Activated T-helper 1 cell treated with Interleukin-2 at 50 U/mL for 16 hours (primary cell): ENCODE data around the gene C17orf107.

ENCODE experiments used
- DNase-seq: peaks from one replicate; pipeline ENCODE4 v3.0.0-alpha.2; 2020; ENCODE audit warnings: low read depth

Gene C17orf107

GRCh38 chr17:4937553-4937952, 38.2 kb downstream of the C17orf107 start:
- no peak for DNase-seq

GRCh38 chr17:4938069-4938491, 38.7 kb downstream of the C17orf107 start:
- no peak for DNase-seq

DNA sequence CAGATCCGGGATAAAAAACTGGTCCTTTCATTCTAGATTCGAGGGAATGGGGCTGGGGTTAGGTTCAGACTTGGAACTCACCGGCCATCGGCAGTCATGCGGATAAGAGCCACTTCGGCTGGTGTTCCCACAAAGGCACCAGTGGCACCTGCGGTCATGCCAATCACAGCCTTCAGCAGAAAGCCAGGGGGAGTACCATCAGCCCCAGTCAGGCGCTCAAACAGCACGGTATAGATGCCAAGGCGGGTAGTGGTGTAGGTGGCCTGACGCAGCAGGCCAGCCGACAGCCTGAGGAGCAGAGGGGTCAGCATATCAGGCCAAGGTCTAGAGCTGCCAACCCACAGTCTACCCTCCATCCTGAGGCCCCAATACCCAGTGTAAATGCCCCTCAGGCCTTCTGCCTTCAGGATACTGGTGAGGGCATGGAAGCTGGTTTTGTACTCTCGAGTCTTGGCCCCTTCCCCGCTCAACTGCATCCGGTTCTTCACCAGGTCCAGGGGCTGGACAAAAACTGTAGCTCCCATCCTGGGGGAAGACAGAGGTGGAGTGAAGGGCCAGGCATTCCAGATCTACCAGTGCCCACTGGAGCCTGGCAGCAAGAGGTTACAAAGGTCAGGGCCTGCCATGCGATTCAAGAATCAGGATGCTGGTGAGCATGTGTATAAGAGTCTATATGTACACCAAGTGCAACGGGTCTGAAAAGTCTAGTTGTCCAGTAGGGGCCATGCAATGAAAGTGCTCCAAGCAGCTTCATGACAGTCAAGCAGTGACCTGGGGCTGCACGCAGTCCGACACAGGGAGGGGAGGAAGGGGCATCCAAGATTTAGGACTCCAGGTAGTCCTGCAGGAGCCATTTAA, 39.6 kb downstream of the C17orf107 start:
- DNase-seq, result no peak

DNA sequence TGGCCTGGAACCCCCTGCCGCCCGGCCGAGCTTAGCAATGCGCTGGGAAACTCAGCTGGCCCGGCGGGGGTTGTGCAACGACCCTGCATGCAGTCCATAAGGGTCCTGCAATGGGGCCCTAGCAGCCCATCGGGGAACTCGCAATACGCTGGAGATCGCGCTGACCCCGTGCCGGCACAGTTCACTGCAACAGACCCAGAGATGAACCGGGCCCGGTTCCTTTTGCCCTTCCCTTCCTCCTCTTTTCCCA, 40.1 kb downstream of the C17orf107 start:
- no peak for DNase-seq

DNA sequence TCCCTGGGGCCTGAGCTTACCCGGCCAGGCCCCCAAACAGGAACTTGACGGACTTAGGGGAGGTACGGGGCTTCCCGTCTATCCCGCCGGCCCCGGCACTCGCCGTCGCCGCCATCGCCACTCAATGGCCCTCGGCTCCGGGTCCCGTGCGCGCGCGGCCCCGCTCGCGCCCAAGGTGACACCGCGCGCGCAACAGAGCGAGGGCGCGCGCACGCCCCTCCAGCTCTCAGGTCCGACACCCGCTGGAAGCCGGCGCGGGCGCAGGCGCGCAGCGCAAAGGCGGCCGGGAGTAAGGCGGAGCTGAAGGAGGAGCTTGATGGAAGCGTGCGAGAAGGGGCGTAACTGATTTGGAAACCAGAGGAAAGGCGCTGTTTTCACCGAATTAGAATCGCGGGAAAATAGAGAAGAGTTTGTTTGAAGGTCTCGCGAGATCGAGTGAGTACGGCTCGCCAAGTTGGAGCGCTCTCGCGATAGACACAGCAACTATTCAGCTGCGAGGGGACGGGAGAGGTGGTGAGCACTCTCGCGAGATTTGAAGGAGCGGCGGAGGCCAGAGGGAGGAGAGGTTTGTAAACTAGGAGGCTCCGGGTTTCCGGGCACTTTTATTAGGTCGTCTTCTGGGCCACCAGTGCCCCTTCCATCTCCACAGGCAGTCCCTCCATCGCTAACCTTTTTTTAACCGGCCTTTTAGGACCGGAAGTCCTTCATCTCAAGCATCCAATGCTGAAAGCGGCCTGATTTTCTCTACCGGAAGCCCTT, 40.6 kb downstream of the C17orf107 start, which contains the start of the genes RNF167 and SLC25A11:
Gene RNF167, plus strand, starts transcription at position 473 of the 759 bp plus-strand sequence. CDS start 642 bp downstream, outside the sequence.
Gene SLC25A11, minus strand, starts transcription at position 251 of the 759 bp plus-strand sequence. Its CDS starts 136 bp downstream, at position 115.
- DNase-seq, result peak; percentile 95

DNA sequence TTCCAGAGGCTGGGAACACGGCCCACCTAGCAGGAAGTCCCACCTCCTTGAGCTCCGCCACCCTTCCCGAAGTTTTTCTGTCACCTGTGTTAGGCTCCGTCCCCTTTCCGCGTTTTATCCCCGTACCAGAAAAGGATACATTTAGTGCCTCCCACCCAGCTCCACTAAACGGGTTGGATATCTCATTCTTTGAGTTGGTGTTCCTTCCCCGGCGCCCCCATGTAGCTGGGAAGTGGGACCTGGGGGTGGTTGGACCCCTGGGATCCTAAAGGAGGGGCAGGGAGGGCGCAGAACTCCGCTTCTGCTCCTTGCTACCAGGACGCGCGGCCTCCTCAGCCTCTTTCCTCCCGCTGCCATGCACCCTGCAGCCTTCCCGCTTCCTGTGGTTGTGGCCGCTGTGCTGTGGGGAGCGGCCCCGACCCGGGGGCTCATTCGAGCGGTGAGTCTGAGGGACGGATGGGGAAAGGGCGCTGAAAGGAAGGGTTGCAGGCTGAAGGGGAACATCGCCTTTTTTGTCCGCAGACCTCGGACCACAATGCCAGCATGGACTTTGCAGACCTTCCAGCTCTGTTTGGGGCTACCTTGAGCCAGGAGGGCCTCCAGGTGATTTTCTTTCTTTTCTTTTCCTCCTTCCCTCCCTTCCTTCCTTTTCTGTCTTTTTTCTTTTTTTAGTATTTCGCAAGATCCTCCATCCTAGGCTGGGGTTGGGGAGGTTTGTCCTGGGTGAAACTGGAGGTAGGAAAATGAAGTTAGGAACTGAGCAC, 41.4 kb downstream of the C17orf107 start:
- peak; percentile 39 for DNase-seq

DNA sequence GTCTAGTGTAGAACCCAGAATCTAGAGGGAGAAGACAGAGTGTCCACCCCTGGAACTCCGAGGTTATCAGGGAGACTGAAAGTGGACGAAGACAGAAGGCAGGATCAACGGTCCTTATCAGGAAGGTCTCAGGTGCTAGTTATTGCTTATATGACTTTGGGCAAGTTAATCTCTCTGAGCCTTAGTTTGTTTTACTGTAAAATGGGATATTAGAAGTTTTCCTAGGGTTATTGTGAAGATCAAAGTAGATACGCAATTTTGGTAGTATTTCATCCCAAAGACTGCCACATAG, 41.9 kb downstream of the C17orf107 start:
- no peak for DNase-seq

GRCh38 chr17:4942760-4943508, 43.6 kb downstream of the C17orf107 start:
- DNase-seq, result no peak

- peak; percentile 43 for DNase-seq
These were observed 44.8 kb downstream of the C17orf107 start for GRCh38 chr17:4944163-4944553.

DNA sequence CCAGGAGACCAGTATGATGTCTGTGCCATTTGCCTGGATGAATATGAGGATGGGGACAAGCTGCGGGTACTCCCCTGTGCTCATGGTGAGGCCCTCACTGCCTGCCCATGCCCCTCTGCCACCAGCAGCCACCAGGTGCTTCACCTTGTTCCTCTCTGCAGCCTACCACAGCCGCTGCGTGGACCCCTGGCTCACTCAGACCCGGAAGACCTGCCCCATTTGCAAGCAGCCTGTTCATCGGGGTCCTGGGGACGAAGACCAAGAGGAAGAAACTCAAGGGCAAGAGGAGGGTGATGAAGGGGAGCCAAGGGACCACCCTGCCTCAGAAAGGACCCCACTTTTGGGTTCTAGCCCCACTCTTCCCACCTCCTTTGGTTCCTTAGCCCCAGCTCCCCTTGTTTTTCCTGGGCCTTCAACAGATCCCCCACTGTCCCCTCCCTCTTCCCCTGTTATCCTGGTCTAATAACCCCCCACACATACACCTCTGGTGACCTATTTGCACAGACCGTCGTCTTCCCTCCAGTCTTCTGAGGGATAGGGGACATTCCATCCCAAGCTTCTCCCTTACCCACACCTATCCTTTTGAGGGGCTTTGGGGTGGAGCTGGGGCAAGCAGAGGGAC, 45.3 kb downstream of the C17orf107 start:
- DNase-seq, result no peak

DNA sequence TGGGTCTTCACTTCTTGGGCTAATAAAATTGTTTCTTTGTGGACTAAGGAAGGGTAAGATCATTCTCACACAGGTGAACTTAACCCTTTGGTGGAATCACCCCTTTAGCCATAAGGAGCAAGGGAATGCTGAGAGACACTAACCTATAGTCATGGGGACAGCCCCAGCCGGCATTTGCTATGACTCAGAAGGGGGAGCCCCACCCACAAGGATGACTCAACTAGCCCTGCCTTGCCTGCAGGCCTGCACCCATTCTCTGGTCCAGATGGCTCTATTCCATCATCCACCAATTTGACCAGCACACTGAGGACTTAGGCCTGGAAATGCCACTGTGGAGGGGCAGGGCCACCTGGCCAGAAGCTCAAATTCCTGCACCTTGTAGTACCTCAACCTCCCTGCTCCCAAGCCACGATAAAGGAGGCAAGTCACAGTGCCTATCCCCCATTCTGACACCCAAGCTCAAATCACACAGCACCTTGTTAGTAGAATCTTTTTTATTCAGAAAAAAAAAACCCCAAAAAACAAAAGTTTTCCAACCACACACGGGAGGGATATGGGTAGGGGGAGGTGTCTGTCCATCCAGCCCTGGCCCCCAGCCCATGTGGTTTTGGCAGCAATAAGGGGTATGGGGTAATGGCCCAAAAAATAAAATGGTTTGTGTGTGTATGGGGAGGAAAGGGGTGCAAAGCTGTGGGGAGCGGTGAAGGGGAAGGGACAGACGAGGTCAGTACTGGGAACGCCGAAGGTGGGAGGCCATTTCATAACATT, 46.0 kb downstream of the C17orf107 start:
- DNase-seq, result peak; percentile 64

DNA sequence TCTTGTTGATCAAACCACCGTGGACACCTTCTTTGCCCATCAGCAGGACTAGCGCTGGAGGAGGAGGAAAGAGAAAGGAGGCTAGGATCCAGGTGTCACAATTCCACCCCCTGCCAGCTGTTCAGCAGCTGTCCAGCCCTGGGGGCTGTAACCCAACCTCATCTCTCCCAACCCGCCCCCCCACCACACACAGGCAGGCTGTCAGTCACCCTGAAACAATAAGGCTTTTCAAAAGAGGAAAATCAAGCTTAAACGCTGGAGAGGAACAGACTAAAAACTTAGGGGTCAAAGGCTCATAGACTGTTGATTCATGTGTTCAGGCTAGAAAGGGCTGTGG, 46.6 kb downstream of the C17orf107 start:
- DNase-seq, result no peak

GRCh38 chr17:4946312-4946976, 47.1 kb downstream of the C17orf107 start:
- DNase-seq, result no peak

DNA sequence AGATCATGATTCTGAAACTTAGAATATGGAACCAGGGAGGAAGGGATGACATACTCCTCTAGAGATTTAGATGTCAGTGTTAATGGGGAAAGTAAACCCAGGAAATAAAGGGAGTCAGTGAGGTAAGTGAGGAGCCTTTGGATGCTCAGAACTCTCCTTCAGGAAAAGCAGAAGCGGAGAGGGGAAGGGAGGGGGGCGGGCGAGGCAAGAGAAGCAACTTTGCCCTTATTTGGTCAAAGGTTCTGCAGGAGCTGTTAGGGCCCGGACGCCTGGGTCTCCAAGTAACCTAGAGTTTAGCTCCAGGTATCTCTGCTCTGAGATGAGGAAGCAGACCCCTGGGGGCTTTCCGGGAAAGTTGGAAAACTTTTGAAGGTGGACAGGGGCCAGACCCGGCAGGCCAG, 47.7 kb downstream of the C17orf107 start:
- no peak for DNase-seq

DNA sequence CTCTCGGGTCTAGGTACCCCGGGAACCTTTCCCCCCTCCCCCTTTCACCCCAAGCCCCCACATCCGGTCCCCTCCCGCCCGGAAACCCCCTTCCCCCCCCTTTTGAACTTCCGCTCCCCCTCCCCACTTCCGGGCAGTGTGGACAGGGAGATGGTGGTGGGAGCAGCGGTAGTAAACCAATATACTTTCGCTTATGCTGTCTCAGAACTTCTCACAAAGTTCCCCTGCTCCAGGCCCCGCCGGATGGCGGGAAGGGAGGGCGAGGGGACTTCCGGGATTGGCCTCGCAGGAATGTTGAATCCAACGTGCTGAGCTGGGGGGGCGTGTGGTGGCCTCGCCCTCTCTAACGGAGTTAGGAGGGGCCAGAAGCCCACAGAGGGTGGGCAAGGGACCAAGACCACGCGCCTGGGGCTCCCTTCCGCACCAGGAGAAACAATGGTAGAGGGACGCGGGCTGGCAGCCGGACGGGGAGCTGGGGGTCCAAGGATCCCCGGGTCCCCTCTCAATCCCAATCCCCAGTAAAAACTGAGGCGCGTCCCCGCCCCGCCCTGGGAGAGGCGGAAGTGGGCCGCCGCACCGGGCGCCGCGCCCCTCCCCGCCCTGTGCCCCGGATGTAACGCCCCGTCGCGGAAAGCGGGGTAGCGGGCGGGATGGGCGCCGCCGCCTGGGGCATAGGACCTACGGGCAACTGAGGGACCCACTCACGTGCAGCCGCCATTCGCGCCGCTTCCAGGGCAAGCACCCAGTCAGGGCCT, 48.3 kb downstream of the C17orf107 start:
- DNase-seq, result peak; percentile 65

DNA sequence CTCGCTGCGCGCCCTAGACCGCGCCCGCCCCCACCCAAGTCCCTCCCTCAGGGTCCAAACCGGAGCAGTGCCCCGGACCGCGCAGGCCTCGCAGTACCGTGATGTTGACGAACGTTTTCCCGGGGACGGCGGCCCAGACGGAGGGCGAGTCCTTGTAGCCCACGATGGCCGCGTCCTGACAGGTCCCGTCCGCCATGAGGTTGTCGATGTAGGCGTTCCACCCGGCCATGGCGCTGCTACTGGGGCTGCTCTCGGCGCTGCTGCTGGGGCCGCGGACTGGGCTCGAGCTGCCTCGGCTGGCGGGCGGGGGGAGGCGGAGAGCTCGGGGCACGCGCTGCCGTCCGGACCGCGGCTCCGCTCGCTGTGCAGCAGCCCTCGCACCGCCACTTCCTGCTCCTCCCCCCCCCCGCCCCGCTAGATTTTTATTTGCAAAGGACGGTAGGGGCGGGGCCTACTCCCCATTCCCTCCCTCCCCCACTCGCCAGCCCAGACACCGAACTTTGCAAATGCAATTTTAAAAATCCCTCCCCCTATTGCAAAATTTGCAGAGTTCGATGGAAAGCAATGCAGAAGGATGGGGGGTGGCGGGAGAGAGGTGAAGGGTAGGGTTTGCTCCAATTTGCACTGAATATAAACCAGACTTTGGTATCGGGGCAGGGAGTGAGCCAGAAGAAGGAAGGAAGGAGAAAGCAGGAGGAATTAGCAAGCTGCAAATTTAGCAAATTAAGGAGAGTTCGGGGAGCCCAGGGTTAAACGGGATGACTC, 49.0 kb downstream of the C17orf107 start, which contains the start of gene PFN1:
Gene PFN1, minus strand, starts transcription at position 365 of the 765 bp plus-strand sequence. Its CDS starts 136 bp downstream, at position 229.
- peak; percentile 87 for DNase-seq

DNA sequence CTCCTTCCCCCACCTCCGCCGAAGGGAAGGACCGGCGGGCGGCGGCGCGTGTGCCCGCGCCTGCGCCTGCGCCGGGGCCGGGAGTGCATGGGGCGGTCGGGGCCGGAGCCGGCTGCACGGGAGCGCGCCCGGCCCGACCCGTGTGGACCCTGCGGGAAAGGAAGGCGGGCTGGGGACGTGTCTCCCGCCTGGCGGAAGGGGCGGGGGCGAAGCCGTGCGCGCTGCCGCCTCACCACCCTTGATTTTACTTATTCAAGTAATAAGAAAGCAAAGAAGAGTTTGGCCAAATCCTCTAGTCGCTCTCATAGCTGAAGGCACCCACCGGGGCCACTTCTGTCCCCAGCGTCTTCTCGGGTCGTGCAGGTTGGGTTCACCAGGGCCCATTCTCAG, 49.6 kb downstream of the C17orf107 start:
- DNase-seq, result peak; percentile 59

DNA sequence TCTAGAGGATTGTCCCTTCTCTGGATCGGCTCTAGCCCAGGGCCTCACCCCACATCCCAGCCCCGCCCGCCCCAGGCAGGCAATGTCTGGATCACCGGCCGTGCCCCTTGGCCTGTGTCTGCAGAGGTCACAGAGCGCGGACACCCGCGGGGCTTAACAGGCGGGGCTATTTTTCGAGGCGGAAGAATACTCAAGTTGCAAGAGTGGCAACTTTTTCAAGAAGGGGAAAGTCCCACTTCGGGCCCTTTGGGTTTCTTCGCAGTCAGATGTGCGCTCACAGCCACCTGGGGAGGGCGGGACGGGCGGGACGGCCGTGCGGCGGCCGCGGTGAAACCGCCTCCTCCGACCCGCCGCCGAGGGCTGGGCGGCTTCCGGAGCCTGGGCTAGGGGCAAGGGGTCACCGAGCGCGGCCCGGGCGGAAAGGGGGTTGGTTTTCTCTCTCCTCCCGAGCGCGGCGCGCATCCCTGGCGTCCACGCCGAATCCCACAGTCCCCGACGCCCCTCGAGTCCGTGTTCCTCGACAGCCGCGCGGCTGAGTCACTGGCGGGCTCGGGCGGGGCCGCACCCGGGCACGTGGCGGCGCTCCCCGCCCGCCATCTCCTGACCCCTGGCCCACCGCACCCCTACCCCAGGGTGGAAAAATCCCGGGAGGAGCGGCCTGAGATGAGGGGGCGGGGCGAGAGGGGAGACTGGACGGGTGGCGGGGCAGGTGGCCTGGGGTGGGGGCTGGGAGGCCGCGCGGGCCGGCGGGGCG, 50.2 kb downstream of the C17orf107 start:
- peak; percentile 48 for DNase-seq
